GM23338 (cell line): Measurements from ENCODE around the gene TOMM7. TPM values are rescaled to one million over a fixed set of nuclear protein-coding genes. Genes with fewer than 3 reads are reported as not detected.
A peak's percentile ranks its signal among the peaks of the same experiment; 100 is the strongest.

Experiments used
- ATAC-seq: fragments of 200-7000 bp; cut with Tn5 transposase; 3 replicates; pipeline ENCODE4 v1.9.1; 2020
- DNase-seq: peaks from one replicate; pipeline ENCODE4 v3.0.0-alpha.2; 2015; ENCODE audit warnings: low spot score
- H2AFZ ChIP-seq: fragments of 200-600 bp; sonication (generic); 2 replicates; pipeline ENCODE4 v1.8.0; 2016; ENCODE audit warnings: antibody characterized with exemption, mild to moderate bottlenecking, moderate library complexity
- H3F3A ChIP-seq: fragments of 200-600 bp; sonication (generic); replicated peaks from 2 replicates; pipeline ENCODE4 v1.8.0; 2017; ENCODE audit warnings: antibody characterized with exemption, mixed run types, low read depth
- H3K27ac ChIP-seq: fragments of 200-600 bp; sonication (generic); 2 replicates; pipeline ENCODE4 v1.6.1; 2016; ENCODE audit warnings: low read depth
- H3K27me3 ChIP-seq: fragments of 200-600 bp; sonication (generic); 2 replicates; pipeline ENCODE4 v1.8.0; 2016; ENCODE audit warnings: mild to moderate bottlenecking, mixed run types, moderate library complexity; ENCODE audit not compliant: insufficient read depth
- H3K36me3 ChIP-seq: fragments of 200-600 bp; sonication (generic); 2 replicates; pipeline ENCODE4 v1.8.0; 2016; ENCODE audit warnings: mild to moderate bottlenecking; ENCODE audit not compliant: insufficient read depth
- H3K4me1 ChIP-seq: fragments of 200-600 bp; sonication (generic); 2 replicates; pipeline ENCODE4 v1.8.0; 2016; ENCODE audit warnings: mild to moderate bottlenecking, moderate library complexity; ENCODE audit not compliant: insufficient read depth
- H3K4me2 ChIP-seq: fragments of 200-600 bp; sonication (generic); 2 replicates; pipeline ENCODE4 v1.7.1; 2017; ENCODE audit warnings: mixed run types
- H3K4me3 ChIP-seq: fragments of 200-600 bp; sonication (generic); 2 replicates; pipeline ENCODE4 v1.6.1; 2016; ENCODE audit warnings: mixed run types
- H3K79me2 ChIP-seq: fragments of 200-600 bp; sonication (generic); replicated peaks from 2 replicates; pipeline ENCODE4 v1.8.0; 2017; ENCODE audit warnings: mild to moderate bottlenecking; ENCODE audit not compliant: insufficient read depth
- H3K9me2 ChIP-seq: fragments of 200-600 bp; sonication (generic); 2 replicates; pipeline ENCODE4 v1.8.0; 2017; ENCODE audit not compliant: insufficient read depth
- H4K20me1 ChIP-seq: fragments of 200-600 bp; sonication (generic); replicated peaks from 2 replicates; pipeline ENCODE4 v1.8.0; 2017; ENCODE audit warnings: mild to moderate bottlenecking; ENCODE audit not compliant: insufficient read depth
- H3K27ac Mint-ChIP-seq: 2 replicates; pipeline ENCODE4 v1.8.0; 2020; ENCODE audit warnings: inconsistent platforms, mild to moderate bottlenecking, moderate library complexity, mixed read lengths
- H3K27me3 Mint-ChIP-seq: 3 replicates; pipeline ENCODE4 v1.8.0; 2022; ENCODE audit warnings: low read depth, mild to moderate bottlenecking, moderate library complexity, mixed read lengths, inconsistent platforms; ENCODE audit not compliant: insufficient read depth, poor library complexity
- H3K36me3 Mint-ChIP-seq: 3 replicates; pipeline ENCODE4 v1.8.0; 2021; ENCODE audit warnings: low read depth, mild to moderate bottlenecking, inconsistent platforms, moderate library complexity, mixed read lengths
- H3K4me1 Mint-ChIP-seq: 3 replicates; pipeline ENCODE4 v1.8.0; 2020; ENCODE audit warnings: mild to moderate bottlenecking, inconsistent platforms, mixed read lengths
- H3K4me3 Mint-ChIP-seq: 3 replicates; pipeline ENCODE4 v1.8.0; 2021; ENCODE audit warnings: moderate library complexity, mild to moderate bottlenecking, inconsistent platforms, mixed read lengths
- H3K9me3 Mint-ChIP-seq: 3 replicates; pipeline ENCODE4 v1.8.0; 2020; ENCODE audit warnings: moderate library complexity, mild to moderate bottlenecking, inconsistent platforms, mixed read lengths
- EZH2phosphoT487 ChIP-seq: fragments of 200-600 bp; sonication (generic); IDR thresholded peaks from one replicate; pipeline ENCODE4 v1.8.1; 2018; ENCODE audit warnings: antibody characterized with exemption; ENCODE audit not compliant: unreplicated experiment
- JUNB ChIP-seq: IDR thresholded peaks from one replicate; pipeline ENCODE4 v1.6.1; 2016; ENCODE audit warnings: antibody characterized with exemption; ENCODE audit not compliant: unreplicated experiment
- STAT1 ChIP-seq: IDR thresholded peaks from one replicate; pipeline ENCODE4 v1.6.1; 2016; ENCODE audit warnings: antibody characterized with exemption; ENCODE audit not compliant: unreplicated experiment
- polyA plus RNA-seq: library from polyadenylated mRNA; unstranded; fragments of >200 nt; fragmentation: Nextera tagmentation; extraction: Ambion mirVana; gene quantifications from 2 replicates; pipeline ENCODE4 v1.2.1, GENCODE V29; 2016
- total RNA-seq: library from RNA; depleted of rRNA; stranded (reverse); fragments of >200 nt; shearing (Covaris generic); gene quantifications from 2 replicates; pipeline ENCODE4 v1.2.3, GENCODE V29; 2014
- TF ChIP-seq, protein P1 (sequence below): IDR thresholded peaks from 2 replicates; pipeline ENCODE4 v1.6.1; 2016; ENCODE audit warnings: antibody characterized with exemption
- TF ChIP-seq, protein P2 (sequence below): fragments of 250-450 bp; sonication (Bioruptor Pico); IDR thresholded peaks from 2 replicates; pipeline ENCODE4 v1.5.0; 2020; ENCODE audit warnings: mild to moderate bottlenecking, moderate library complexity

Gene TOMM7
- total and polyA plus RNA-seq, 2 experiments from 2014 or later, result 164 to 920 TPM

DNA sequence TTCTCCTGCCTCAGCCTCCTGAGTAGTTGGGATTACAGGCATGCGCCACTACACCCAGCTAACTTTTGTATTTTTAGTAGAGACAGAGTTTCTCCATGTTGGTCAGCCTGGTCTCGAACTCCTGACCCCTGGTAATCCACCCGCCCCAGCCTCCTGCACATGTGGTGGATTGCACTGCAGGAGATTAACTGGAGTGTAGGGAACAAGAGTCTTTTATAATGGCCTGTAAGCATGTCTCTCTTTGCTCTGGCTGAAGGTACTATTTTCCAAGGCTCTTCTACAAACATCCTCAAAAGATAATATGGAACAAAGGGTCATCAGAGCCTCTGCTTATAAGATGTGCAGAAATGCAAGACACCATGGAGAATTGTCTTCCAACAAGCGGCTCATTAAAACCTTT lies 3.2 kb downstream of the TOMM7 start:
- Mint-ChIP-seq H3K9me3 (no peaks in the 10 kb centered on the region), H3K4me3 (peak overlapping the region; percentile 97), H3K36me3 (peaks cover 47% of the 10 kb centered on the region), H3K4me1 (peaks cover 29% of the 10 kb centered on the region), H3K27ac (peak overlapping the region; percentile 67; the same call in 1 of the 2 replicates), H3K27me3 (peaks cover 8% of the 10 kb centered on the region)
- no peaks in the 10 kb centered on the region for H3K9me2 ChIP-seq
- ATAC-seq (no peak), DNase-seq (no peak)
- peak overlapping the region; percentile 95 for H3K4me2 ChIP-seq
- no peaks in the 10 kb centered on the region for H3K27me3 ChIP-seq
- H4K20me1 ChIP-seq, result no peaks in the 10 kb centered on the region
- H3K4me3 ChIP-seq, result peak overlapping the region; percentile 93; the same call in 1 of the 2 replicates
- TF ChIP-seq EZH2phosphoT487, result no peak
- no peak for TF ChIP-seq JUNB
- TF ChIP-seq, protein P1, sequence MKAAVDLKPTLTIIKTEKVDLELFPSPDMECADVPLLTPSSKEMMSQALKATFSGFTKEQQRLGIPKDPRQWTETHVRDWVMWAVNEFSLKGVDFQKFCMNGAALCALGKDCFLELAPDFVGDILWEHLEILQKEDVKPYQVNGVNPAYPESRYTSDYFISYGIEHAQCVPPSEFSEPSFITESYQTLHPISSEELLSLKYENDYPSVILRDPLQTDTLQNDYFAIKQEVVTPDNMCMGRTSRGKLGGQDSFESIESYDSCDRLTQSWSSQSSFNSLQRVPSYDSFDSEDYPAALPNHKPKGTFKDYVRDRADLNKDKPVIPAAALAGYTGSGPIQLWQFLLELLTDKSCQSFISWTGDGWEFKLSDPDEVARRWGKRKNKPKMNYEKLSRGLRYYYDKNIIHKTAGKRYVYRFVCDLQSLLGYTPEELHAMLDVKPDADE, result no peak
- TF ChIP-seq, protein P2, sequence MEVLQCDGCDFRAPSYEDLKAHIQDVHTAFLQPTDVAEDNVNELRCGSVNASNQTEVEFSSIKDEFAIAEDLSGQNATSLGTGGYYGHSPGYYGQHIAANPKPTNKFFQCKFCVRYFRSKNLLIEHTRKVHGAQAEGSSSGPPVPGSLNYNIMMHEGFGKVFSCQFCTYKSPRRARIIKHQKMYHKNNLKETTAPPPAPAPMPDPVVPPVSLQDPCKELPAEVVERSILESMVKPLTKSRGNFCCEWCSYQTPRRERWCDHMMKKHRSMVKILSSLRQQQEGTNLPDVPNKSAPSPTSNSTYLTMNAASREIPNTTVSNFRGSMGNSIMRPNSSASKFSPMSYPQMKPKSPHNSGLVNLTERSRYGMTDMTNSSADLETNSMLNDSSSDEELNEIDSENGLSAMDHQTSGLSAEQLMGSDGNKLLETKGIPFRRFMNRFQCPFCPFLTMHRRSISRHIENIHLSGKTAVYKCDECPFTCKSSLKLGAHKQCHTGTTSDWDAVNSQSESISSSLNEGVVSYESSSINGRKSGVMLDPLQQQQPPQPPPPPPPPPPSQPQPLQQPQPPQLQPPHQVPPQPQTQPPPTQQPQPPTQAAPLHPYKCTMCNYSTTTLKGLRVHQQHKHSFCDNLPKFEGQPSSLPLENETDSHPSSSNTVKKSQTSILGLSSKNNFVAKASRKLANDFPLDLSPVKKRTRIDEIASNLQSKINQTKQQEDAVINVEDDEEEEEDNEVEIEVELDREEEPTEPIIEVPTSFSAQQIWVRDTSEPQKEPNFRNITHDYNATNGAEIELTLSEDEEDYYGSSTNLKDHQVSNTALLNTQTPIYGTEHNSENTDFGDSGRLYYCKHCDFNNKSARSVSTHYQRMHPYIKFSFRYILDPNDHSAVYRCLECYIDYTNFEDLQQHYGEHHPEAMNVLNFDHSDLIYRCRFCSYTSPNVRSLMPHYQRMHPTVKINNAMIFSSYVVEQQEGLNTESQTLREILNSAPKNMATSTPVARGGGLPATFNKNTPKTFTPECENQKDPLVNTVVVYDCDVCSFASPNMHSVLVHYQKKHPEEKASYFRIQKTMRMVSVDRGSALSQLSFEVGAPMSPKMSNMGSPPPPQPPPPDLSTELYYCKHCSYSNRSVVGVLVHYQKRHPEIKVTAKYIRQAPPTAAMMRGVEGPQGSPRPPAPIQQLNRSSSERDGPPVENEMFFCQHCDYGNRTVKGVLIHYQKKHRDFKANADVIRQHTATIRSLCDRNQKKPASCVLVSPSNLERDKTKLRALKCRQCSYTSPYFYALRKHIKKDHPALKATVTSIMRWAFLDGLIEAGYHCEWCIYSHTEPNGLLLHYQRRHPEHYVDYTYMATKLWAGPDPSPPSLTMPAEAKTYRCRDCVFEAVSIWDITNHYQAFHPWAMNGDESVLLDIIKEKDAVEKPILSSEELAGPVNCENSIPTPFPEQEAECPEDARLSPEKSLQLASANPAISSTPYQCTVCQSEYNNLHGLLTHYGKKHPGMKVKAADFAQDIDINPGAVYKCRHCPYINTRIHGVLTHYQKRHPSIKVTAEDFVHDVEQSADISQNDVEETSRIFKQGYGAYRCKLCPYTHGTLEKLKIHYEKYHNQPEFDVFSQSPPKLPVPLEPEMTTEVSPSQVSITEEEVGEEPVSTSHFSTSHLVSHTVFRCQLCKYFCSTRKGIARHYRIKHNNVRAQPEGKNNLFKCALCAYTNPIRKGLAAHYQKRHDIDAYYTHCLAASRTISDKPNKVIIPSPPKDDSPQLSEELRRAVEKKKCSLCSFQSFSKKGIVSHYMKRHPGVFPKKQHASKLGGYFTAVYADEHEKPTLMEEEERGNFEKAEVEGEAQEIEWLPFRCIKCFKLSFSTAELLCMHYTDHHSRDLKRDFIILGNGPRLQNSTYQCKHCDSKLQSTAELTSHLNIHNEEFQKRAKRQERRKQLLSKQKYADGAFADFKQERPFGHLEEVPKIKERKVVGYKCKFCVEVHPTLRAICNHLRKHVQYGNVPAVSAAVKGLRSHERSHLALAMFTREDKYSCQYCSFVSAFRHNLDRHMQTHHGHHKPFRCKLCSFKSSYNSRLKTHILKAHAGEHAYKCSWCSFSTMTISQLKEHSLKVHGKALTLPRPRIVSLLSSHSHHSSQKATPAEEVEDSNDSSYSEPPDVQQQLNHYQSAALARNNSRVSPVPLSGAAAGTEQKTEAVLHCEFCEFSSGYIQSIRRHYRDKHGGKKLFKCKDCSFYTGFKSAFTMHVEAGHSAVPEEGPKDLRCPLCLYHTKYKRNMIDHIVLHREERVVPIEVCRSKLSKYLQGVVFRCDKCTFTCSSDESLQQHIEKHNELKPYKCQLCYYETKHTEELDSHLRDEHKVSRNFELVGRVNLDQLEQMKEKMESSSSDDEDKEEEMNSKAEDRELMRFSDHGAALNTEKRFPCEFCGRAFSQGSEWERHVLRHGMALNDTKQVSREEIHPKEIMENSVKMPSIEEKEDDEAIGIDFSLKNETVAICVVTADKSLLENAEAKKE (CRISPR knock-in tag), result no peak
- TF ChIP-seq STAT1, result no peak
- no peak overlapping the region for H2AFZ ChIP-seq
- peaks cover 19% of the 10 kb centered on the region; the same call in 1 of the 2 replicates for H3K36me3 ChIP-seq
- peaks cover 31% of the 10 kb centered on the region for H3K4me1 ChIP-seq
- H3K79me2 ChIP-seq, result peaks cover 79% of the 10 kb centered on the region
- H3F3A ChIP-seq, result no peaks in the 10 kb centered on the region; the same call in 1 of the 2 replicates
- H3K27ac ChIP-seq, result peak overlapping the region; percentile 46
